ENCODE measurements around the gene GSPT1.

- TF ChIP-seq RNF2 (IDR thresholded peaks at IDR 0.05; ENCODE audit: borderline replicate concordance, low read depth) (no peak), CTCF (IDR thresholded peaks at IDR 0.05) (no peak), ZNF302 (CRISPR knock-in tag; IDR thresholded peaks at IDR 0.05) (no peak), KDM5A (IDR thresholded peaks at IDR 0.05) (no peak), BCL3 (IDR thresholded peaks at IDR 0.05) (no peak), POLR2A (IDR thresholded peaks at IDR 0.05; ENCODE audit: low read length) (no peak), RARB (CRISPR knock-in tag; IDR thresholded peaks at IDR 0.05) (no peak), PHF8 (IDR thresholded peaks at IDR 0.05; ENCODE audit: borderline replicate concordance, low read depth) (no peak)
These were observed 22.2 kb downstream of the GSPT1 start for GRCh38 chr16:11893571-11893970.
